8988T (cell line): Measurements from ENCODE around the gene VPS13D.

Experiments
- DNase-seq: peaks from one replicate; pipeline ENCODE4 v3.0.0; 2011

The VPS13D gene

DNA sequence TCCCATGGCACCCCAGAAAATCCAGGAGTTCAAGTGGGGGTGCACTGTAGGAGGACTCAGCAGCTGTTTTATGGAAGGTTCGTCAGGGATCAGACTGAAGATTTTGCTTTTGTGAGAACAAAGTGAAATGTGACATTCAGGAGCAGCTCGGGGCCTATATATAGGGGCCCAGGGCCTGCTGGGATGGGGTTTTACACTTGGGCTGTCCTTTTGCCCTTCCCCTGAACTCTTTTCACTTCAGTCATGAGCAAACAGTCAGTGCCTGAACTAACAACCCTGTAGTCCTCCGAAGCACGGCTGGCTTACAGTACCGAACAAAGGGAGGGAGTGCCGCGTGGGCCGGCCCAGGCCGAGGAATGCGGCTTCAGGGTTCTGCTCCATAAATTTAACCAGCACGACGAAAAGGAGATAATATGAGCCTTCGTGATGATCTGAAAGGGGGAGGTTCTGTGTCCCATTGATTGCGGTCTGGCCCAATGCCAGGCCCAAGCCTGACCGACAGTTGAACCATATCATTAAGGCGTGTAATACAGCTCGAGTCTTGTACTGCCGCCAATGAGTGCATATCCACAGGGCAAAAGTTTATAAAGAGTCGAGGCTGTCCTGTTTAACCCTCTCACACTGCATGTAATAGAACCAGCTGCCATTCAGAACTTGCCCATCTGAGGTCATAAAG lies 248.2 kb downstream of the VPS13D start:
- DNase-seq, result no peak

- no peak for DNase-seq
These were observed 248.8 kb downstream of the VPS13D start for GRCh38 chr1:12478612-12478985.

- DNase-seq, result no peak
These were observed 249.5 kb downstream of the VPS13D start for GRCh38 chr1:12479311-12479710.

GRCh38 chr1:12480041-12480440 lies 250.2 kb downstream of the VPS13D start:
- DNase-seq, result no peak

GRCh38 chr1:12480748-12481362 lies 251.0 kb downstream of the VPS13D start:
- DNase-seq, result peak; percentile 43

DNA sequence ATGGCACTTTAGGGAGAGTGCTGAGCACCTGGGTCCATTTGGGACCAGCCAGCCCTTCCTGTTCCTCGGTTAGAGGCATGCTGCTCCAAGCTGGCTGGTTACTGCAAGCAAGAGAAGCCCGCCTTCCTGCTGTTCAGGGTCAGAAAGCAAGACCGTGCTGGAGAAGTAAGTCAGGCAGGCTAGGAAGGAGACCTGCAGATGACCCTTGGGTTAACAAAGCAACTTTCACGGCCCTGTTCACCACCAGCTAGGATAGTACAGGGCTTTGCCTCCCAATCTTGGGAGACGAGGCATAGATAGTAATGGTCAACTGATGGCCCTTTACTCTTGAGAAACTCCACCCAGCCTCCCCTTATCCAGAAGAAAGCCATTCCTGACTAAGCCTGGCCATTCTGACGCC lies 252.1 kb downstream of the VPS13D start:
- no peak for DNase-seq

GRCh38 chr1:12482988-12483387 lies 253.2 kb downstream of the VPS13D start:
- DNase-seq, result no peak

- DNase-seq, result no peak
These were observed 255.6 kb downstream of the VPS13D start for GRCh38 chr1:12485231-12486058.

DNA sequence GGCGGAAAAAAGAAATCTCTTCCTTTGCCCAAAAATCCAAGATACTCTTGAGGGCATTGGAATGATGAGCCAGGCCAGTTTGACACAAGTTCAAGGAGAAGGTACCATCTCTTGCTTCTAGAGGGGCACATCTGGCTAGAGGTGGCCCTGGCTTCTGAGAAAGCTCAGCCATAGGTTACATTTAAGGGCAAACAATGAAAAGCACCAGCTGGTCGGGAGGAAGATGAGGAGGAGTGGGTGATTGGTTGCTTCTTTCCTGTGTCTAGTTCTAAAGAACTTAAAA lies 256.2 kb downstream of the VPS13D start:
- DNase-seq, result no peak

GRCh38 chr1:12486401-12487005 lies 256.7 kb downstream of the VPS13D start:
- no peak for DNase-seq

- DNase-seq, result no peak
These were observed 257.7 kb downstream of the VPS13D start for GRCh38 chr1:12487520-12487919.

DNA sequence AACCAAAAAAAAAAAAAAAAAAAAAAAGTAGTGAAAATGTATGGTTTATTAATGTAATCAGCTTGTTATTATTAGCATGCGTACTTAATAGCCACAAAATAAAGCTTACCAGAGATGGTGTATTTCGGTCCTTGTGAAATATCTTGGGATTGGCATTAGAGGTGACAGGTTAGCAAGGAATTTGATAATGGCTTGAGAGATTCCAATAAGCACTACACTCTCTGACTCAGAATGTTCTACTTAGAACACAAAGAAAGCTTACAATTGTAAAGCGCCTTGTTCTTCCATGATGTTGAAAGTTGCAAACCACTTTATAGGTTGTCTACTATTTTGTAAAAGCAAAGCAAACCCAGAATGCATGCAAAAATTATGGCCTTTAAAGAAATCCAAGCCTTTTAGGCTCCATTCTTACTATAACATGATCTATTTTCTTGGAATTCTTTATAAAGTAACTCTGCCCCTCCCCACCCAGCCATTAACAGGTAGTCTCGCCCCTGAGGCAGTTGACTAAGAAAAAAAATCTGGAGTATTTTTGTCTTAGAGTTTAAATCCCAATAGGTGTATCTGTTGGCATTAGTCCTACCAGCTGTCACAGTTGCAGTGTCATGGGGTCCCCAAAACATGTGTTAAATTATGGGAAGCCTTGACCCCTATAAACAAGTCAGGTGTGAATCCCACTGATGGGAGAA lies 259.0 kb downstream of the VPS13D start:
- no peak for DNase-seq

GRCh38 chr1:12490532-12491142 lies 260.8 kb downstream of the VPS13D start:
- DNase-seq, result no peak

DNA sequence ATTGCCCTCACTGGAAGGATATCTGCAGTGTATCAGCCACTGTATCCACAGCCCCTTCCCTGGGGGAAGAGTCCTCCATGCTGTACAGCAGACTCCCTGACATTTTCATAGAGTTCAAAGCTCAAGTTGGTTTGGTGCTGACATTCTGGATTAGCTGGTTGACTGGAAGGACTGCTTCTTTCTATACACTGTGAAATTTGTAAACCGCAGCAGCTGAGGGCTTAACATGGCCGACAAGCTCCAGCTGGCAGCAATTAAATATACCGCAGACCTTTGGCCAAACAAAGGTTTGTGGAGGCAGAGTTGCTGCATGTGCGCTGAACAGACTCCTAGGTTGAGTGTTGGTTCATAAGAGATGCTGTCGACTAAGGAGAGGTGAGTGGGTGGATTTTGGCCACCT lies 261.8 kb downstream of the VPS13D start:
- no peak for DNase-seq

DNA sequence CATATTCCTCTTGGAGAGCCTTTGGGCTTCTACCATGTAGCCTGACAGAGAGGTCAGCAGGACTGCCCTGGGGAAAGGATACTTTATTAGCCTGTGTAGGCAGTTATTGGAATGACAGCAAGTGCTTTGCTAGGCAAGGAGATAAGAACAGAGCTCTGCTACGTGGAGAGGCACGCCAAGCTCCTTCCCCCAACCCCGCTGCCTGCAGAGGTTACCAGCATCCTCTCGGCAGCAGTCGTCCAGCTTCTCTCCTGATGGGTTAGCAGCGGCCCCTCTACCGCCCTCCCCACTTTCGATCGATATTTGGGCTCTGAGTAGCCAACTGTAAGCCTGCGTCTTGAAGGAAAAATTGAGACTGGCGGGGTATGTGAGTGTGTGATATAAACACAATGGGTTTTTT lies 265.9 kb downstream of the VPS13D start:
- DNase-seq, result no peak

DNA sequence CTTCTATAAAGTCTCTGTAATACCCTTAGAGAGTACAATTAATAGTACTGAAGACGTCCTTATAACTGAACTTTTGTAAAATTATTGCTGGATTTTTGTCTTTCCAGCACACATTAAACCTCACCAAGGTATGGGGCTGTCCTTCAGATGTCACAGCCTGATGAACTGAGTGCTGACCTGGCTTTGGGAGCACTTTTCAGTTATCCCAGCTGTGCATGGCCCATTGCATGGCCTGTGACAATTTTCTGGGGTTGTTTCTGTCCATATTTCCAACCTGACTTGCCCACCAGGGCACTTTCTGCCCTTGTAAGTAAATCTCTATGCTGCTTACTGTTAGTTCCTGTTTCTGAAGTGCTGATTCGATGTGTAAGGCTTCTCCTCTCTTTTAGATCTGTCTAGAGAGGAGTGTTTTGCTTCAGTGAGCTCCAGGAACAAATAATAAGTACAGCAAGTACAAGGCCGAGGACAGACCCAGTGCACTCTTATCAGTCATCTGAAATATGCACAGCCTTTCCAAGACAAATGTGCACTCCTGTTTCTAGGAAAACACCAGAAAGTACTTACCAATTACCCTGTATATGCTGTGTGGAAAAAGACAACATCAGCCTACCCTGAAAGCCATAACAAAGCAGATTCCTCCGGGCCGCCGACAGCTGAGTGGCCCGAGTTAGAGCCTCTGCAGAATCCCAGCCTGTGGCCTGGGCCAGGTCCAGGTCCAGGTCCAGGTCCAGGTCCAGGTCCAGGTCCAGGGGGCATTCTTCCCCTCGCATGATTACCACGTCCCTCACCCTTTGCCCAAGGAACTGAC lies 266.5 kb downstream of the VPS13D start:
- no peak for DNase-seq

DNA sequence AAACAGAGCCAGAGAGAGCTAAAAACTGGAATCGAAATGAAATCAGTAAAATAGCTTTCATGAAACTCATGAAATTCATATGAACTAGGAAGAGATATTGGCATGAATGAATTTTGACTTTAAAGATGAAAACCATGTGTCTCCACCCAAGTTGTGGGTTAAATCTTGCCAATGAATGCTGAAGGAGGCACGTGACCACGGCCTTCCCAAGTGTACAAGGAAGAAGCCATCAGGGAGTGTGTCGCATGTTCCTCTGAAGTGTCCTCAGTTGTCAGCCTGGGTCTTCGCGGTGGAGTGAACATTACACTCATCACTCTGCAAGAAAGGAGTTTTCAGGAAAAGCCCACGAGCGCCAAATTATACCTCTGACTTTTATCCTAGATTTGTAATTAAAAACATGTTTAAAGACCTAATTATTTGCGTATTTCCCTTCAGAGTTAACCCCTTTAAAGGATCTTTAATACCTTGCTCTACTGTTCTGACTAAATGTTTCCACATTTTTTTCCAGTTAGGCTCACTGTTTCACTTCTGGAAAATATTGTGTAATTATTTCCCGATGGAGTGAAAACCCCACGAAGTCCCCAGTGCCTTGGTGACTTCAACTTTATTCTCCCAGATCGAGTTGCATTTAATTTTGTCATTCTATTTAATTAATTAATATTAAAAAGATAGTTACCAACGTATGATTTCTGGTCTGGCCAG lies 269.9 kb downstream of the VPS13D start:
- DNase-seq, result no peak

DNA sequence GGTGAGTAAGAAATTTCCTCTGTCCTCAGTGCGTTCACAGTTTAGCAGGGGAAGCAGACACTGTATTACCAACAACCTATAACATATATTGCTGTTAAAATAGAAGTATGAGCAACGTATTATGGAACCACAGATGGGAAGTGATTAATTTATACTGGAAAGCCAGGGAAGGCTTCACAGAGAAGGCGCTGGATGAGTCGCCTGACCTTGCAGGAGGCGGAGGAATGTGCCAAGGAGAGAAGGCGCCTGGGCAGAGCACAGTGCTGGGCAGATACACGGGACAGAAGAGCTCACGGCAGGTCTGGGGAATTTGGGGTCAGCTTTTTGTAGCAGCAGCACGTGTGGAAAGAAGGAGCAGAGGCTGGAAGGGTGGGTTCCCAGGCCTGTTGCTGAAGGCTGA lies 271.8 kb downstream of the VPS13D start:
- DNase-seq, result no peak

DNA sequence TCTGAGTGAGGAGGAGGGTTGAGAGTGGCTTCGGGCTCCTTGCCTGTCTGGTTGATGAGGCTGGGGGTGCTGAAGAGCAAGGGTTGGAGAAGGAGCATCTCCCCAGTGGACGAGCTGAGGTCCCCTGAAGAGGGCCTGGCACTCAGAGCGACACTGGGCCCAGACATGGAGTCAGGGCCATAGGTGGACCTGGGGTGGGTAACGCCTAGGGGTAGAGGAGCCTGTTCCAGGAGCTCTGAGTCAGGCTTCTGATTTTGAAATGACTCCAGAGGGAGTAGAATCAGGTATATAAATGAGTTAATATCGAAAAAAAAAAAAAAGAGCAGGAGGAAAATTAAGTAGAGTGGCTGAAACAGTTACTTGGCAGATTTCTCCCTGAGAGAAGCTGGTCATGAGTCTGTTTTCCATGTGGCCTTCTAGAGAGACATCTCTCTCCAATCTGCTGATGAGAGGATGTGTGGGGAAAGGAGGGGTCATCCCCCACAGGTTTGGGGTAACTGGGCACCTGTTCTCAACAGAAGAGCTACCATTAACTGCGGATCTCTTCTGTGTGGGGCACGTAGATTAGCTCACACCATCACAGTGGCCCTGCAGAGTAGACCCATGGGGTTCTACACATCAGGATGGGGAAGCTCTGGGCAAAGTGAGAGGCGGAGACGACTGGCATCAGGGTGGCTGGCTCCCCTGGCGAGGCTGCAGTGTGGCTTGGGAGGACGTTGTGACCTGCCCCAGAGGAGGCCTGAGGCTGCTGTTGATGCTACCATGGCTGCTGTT lies 272.7 kb downstream of the VPS13D start:
- no peak for DNase-seq

- no peak for DNase-seq
These were observed 273.9 kb downstream of the VPS13D start for GRCh38 chr1:12503709-12504108.

DNA sequence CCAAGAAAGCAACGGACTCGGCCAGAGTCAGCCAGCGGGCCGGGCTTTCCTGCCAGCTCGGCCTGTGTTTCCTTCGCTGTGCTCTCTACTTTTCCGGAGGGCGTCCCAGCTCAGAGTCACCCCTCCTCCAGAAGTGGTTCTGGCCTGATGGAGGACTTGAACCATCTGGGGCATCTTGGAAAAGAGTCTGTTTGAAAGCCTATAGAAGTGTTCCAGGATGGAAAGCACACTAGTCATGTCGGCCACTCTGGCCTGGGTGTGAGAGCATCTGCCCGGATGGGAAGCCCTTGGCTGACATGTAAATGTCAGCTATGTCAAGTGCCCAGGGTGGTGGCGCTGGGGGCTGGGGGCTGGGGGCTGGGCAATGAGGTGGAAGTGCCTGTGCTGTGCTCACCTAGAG lies 274.8 kb downstream of the VPS13D start:
- DNase-seq, result no peak
